H9 (cell line): ENCODE data around the gene EPB41L1. TPM values are rescaled to one million over a fixed set of nuclear protein-coding genes. Genes with fewer than 3 reads are reported as not detected.

Experiments used
- DNase-seq: peaks from one replicate; pipeline ENCODE4 v3.0.0-alpha.2; 2017
- H2AFZ ChIP-seq: one replicate; pipeline ENCODE4 v1.6.1; 2013; ENCODE audit warnings: mild to moderate bottlenecking, low read length, control low read depth, moderate library complexity
- H2AK5ac ChIP-seq: 2 replicates; pipeline ENCODE4 v1.6.1; 2013; ENCODE audit warnings: low read length, control low read depth, mixed read lengths; ENCODE audit not compliant: insufficient read length
- H2BK120ac ChIP-seq: one replicate; pipeline ENCODE4 v1.6.1; 2013; ENCODE audit warnings: low read depth, mild to moderate bottlenecking, low read length, control low read depth, inconsistent platforms; ENCODE audit not compliant: poor library complexity, severe bottlenecking
- H2BK12ac ChIP-seq: 2 replicates; pipeline ENCODE4 v1.6.1; 2013; ENCODE audit warnings: low read length, control low read depth, mixed read lengths, low read depth; ENCODE audit not compliant: insufficient read length
- H2BK15ac ChIP-seq: 2 replicates; pipeline ENCODE4 v1.6.1; 2013; ENCODE audit warnings: low read depth, low read length, control low read depth
- H2BK20ac ChIP-seq: one replicate; pipeline ENCODE4 v1.6.1; 2013; ENCODE audit warnings: low read depth, mild to moderate bottlenecking, low read length, control low read depth, inconsistent platforms; ENCODE audit not compliant: poor library complexity, severe bottlenecking
- H2BK5ac ChIP-seq: 2 replicates; pipeline ENCODE4 v1.6.1; 2013; ENCODE audit warnings: low read length, control low read depth, mixed read lengths; ENCODE audit not compliant: insufficient read length
- H3K14ac ChIP-seq: 2 replicates; pipeline ENCODE4 v1.6.1; 2013; ENCODE audit warnings: low read length, control low read depth; ENCODE audit not compliant: insufficient read depth
- H3K18ac ChIP-seq: 2 replicates; pipeline ENCODE4 v1.6.1; 2013; ENCODE audit warnings: low read depth, mild to moderate bottlenecking, mixed read lengths, low read length, control low read depth; ENCODE audit not compliant: insufficient read length
- H3K23ac ChIP-seq: 2 replicates; pipeline ENCODE4 v1.6.1; 2013; ENCODE audit warnings: low read length, control low read depth, mixed read lengths, low read depth; ENCODE audit not compliant: insufficient read length
- H3K23me2 ChIP-seq: 2 replicates; pipeline ENCODE4 v1.6.1; 2013; ENCODE audit warnings: low read depth, mild to moderate bottlenecking, mixed read lengths, low read length, control low read depth; ENCODE audit not compliant: insufficient read length, poor library complexity, severe bottlenecking
- H3K27ac ChIP-seq: 2 replicates; pipeline ENCODE4 v1.5.1; 2013; ENCODE audit warnings: low read length, control low read depth, mixed read lengths, low read depth; ENCODE audit not compliant: insufficient read length
- H3K27me3 ChIP-seq: 2 replicates; pipeline ENCODE4 v1.6.1; 2013; ENCODE audit warnings: low read length, control low read depth, inconsistent platforms; ENCODE audit not compliant: insufficient read depth
- H3K4ac ChIP-seq: 2 replicates; pipeline ENCODE4 v1.6.1; 2013; ENCODE audit warnings: low read depth, mild to moderate bottlenecking, control low read depth, inconsistent platforms, low read length, moderate library complexity
- H3K4me1 ChIP-seq: 2 replicates; pipeline ENCODE4 v1.6.1; 2013; ENCODE audit warnings: low read length, control low read depth, inconsistent platforms; ENCODE audit not compliant: insufficient read depth
- H3K4me2 ChIP-seq: 2 replicates; pipeline ENCODE4 v1.6.1; 2013; ENCODE audit warnings: low read length, control low read depth, mixed read lengths; ENCODE audit not compliant: insufficient read length, insufficient read depth
- H3K56ac ChIP-seq: 2 replicates; pipeline ENCODE4 v1.6.1; 2013; ENCODE audit warnings: low read depth, mild to moderate bottlenecking, mixed read lengths, low read length, control low read depth; ENCODE audit not compliant: insufficient read length
- H3K79me1 ChIP-seq: 2 replicates; pipeline ENCODE4 v1.6.1; 2013; ENCODE audit warnings: low read depth, mild to moderate bottlenecking, moderate library complexity, low read length, control low read depth, inconsistent platforms; ENCODE audit not compliant: insufficient read depth, poor library complexity, severe bottlenecking
- H3K79me2 ChIP-seq: 2 replicates; pipeline ENCODE4 v1.6.1; 2013; ENCODE audit warnings: low read length, control low read depth, inconsistent platforms; ENCODE audit not compliant: insufficient read depth
- H3K9ac ChIP-seq: 2 replicates; pipeline ENCODE4 v1.6.1; 2013; ENCODE audit warnings: low read length, control low read depth, mixed read lengths; ENCODE audit not compliant: insufficient read length; ENCODE audit errors: extremely low read depth
- H3K9me3 ChIP-seq: one replicate; pipeline ENCODE4 v1.6.1; 2013; ENCODE audit warnings: low read depth, low read length, inconsistent platforms; ENCODE audit not compliant: control insufficient read depth
- H3T11ph ChIP-seq: one replicate; pipeline ENCODE4 v1.6.1; 2013; ENCODE audit warnings: mild to moderate bottlenecking, low read length, control low read depth, inconsistent platforms
- H4K20me1 ChIP-seq: one replicate; pipeline ENCODE4 v1.6.1; 2013; ENCODE audit not compliant: control insufficient read depth, insufficient read length, insufficient read depth
- H4K5ac ChIP-seq: 2 replicates; pipeline ENCODE4 v1.6.1; 2013; ENCODE audit warnings: low read depth, mild to moderate bottlenecking, mixed read lengths, low read length, control low read depth; ENCODE audit not compliant: insufficient read length
- H4K8ac ChIP-seq: replicated peaks from 2 replicates; pipeline ENCODE4 v1.6.1; 2013; ENCODE audit warnings: low read length, control low read depth, mixed read lengths, low read depth; ENCODE audit not compliant: insufficient read length
- H4K91ac ChIP-seq: 2 replicates; pipeline ENCODE4 v1.6.1; 2013; ENCODE audit warnings: low read depth, mild to moderate bottlenecking, moderate library complexity, mixed read lengths, low read length, control low read depth; ENCODE audit not compliant: insufficient read length
- H3K27ac Mint-ChIP-seq, 3 experiments: 2 replicates in 2 of 3; 3 replicates in 1 of 3; pipeline ENCODE4 v1.8.0; 2020 to 2021; ENCODE audit warnings: mixed read lengths in 3 of 3, mild to moderate bottlenecking in 1 of 3, moderate library complexity in 1 of 3
- H3K27me3 Mint-ChIP-seq: 2 replicates; pipeline ENCODE4 v1.8.0; 2021; ENCODE audit warnings: low read depth, mild to moderate bottlenecking, moderate library complexity, mixed read lengths
- H3K36me3 Mint-ChIP-seq, 3 experiments: 2 replicates in 2 of 3; 3 replicates in 1 of 3; pipeline ENCODE4 v1.8.0; 2020 to 2021; ENCODE audit warnings: low read depth in 3 of 3, mixed read lengths in 3 of 3; ENCODE audit not compliant: insufficient read depth in 1 of 3
- H3K4me1 Mint-ChIP-seq, 2 experiments: 2 replicates each; pipeline ENCODE4 v1.8.0; 2020; ENCODE audit warnings: mixed read lengths in 2 of 2
- H3K4me3 Mint-ChIP-seq, 2 experiments: 2 replicates in 1 of 2; 3 replicates in 1 of 2; pipeline ENCODE4 v1.8.0; 2020 to 2021; ENCODE audit warnings: mild to moderate bottlenecking in 2 of 2, mixed read lengths in 2 of 2, moderate library complexity in 1 of 2
- H3K9me3 Mint-ChIP-seq, 2 experiments: 2 replicates in 1 of 2; 3 replicates in 1 of 2; pipeline ENCODE4 v1.8.0; 2020; ENCODE audit warnings: mild to moderate bottlenecking in 2 of 2, mixed read lengths in 2 of 2, moderate library complexity in 1 of 2
- CTCF ChIP-seq: fragments of 200-600 bp; sonication (generic); conservative IDR thresholded peaks from 3 replicates; pipeline ENCODE4 v1.8.0; 2021; ENCODE audit warnings: antibody characterized with exemption, mild to moderate bottlenecking
- WGBS: extraction: QIAGEN DNeasy Blood & Tissue Kit; methylation state at CpG from one replicate; pipeline ENCODE4 v1.1.7; 2013; ENCODE audit warnings: missing lambda C conversion rate, low lambda C conversion rate, mixed read lengths; ENCODE audit not compliant: insufficient read length; ENCODE audit errors: extremely low coverage; 5-methylcytosine and 5-hydroxymethylcytosine counted together
- total RNA-seq: library from RNA; stranded (reverse); gene quantifications from 2 replicates; pipeline ENCODE4 v1.2.1, GENCODE V29; 2021

EPB41L1 gene
- total RNA-seq, 1 experiment from 2014 or later = 31.1 TPM

- Histone ChIP-seq H3K9ac (no peak overlapping the region), H3K23me2 (no peaks in the 10 kb centered on the region), H3K18ac (no peak overlapping the region), H3K79me2 (no peaks in the 10 kb centered on the region), H2BK15ac (no peak overlapping the region), H2BK120ac (no peak overlapping the region), H3K56ac (no peak overlapping the region), H4K91ac (no peak overlapping the region), H3K9me3 (no peaks in the 10 kb centered on the region), H3K14ac (no peak overlapping the region), H3K27ac (no peak overlapping the region), H2AFZ (no peak overlapping the region), H3K23ac (no peak overlapping the region), H2BK5ac (no peak overlapping the region), H3T11ph (no peak overlapping the region), H3K4ac (no peak overlapping the region), H3K4me2 (no peak overlapping the region), H2BK20ac (no peak overlapping the region), H3K27me3 (no peaks in the 10 kb centered on the region), H3K4me1 (no peaks in the 10 kb centered on the region), H2BK12ac (no peak overlapping the region), H4K20me1 (no peaks in the 10 kb centered on the region), H3K79me1 (no peaks in the 10 kb centered on the region), H4K8ac (no peak overlapping the region), H2AK5ac (no peak overlapping the region), H4K5ac (no peak overlapping the region)
- no peak for TF ChIP-seq CTCF
- no peaks in the 10 kb centered on the region for H3K9me3 Mint-ChIP-seq
- H3K4me1 Mint-ChIP-seq = peaks cover 7 to 11% of the 10 kb centered on the region in 2 experiments
- H3K27me3 Mint-ChIP-seq = no peaks in the 10 kb centered on the region
- DNase-seq = no peak
- H3K27ac Mint-ChIP-seq = no peak overlapping the region; a peak in 1 of 7 replicates
- WGBS = no CpG with 5 or more reads among the region's 10 CpGs
- H3K4me3 Mint-ChIP-seq = no peak overlapping the region
- H3K36me3 Mint-ChIP-seq = peaks cover 0 to 4% (median 2%) of the 10 kb centered on the region in 3 experiments; a peak in 2 of 7 replicates
Measured at GRCh38 chr20:36208257-36208656, 53.7 kb downstream of the EPB41L1 start.
